K562 (cell line): ENCODE results near the gene TMX4. TPM values are rescaled to one million over a fixed set of nuclear protein-coding genes. Genes with fewer than 3 reads are reported as not detected.

ENCODE experiments used
- CBFA2T3 ChIP-seq: fragments of 450-650 bp; IDR thresholded peaks from 2 replicates; pipeline ENCODE4 v1.6.1; 2017
- CEBPG ChIP-seq, 3 experiments: fragments of 200-800 bp in 1 of 3; sonication (Bioruptor generic) in 1 of 3; sonication (generic) in 1 of 3; formaldehyde crosslinking in 1 of 3; IDR thresholded peaks in 2 of 3; conservative IDR thresholded peaks in 1 of 3; 2 replicates each; pipeline versions ENCODE4 v1.6.1 to v1.8.0; 2016 to 2022; ENCODE audit warnings: missing compliant biosample characterization in 2 of 3, missing genetic modification characterization in 2 of 3, mild to moderate bottlenecking in 1 of 3, missing genetic modification reagents in 1 of 3
- ESRRA ChIP-seq: fragments of 450-650 bp; IDR thresholded peaks from 2 replicates; pipeline ENCODE4 v1.6.1; 2014; ENCODE audit warnings: low read depth, mild to moderate bottlenecking, moderate library complexity, borderline replicate concordance
- FOSL1 ChIP-seq: fragments of 200-800 bp; sonication (Bioruptor generic); conservative IDR thresholded peaks from 2 replicates; pipeline ENCODE4 v1.6.1; 2016; ENCODE audit warnings: missing genetic modification characterization, missing compliant biosample characterization
- FOXK2 ChIP-seq, 2 experiments: fragments of 450-650 bp; IDR thresholded peaks in 1 of 2; conservative IDR thresholded peaks in 1 of 2; 2 replicates each; pipeline ENCODE4 v1.6.1; 2016; ENCODE audit warnings: low read depth in 2 of 2, mild to moderate bottlenecking in 1 of 2
- HNRNPLL ChIP-seq: fragments of 200-400 bp; formaldehyde crosslinking; IDR thresholded peaks from 2 replicates; pipeline ENCODE4 v1.6.1; 2017; ENCODE audit warnings: low read length, low read depth, mild to moderate bottlenecking; ENCODE audit not compliant: poor library complexity, severe bottlenecking
- MTA2 ChIP-seq: fragments of 450-650 bp; IDR thresholded peaks from 2 replicates; pipeline ENCODE4 v1.6.1; 2016; ENCODE audit warnings: low read depth
- POLR2G ChIP-seq: fragments of 200-400 bp; formaldehyde crosslinking; IDR thresholded peaks from 2 replicates; pipeline ENCODE4 v1.6.1; 2017; ENCODE audit warnings: low read depth, mild to moderate bottlenecking, antibody characterized with exemption, low read length, moderate library complexity
- RBM22 ChIP-seq: fragments of 200-400 bp; formaldehyde crosslinking; IDR thresholded peaks from 2 replicates; pipeline ENCODE4 v1.6.1; 2018; ENCODE audit warnings: low read length, low read depth; ENCODE audit not compliant: poor library complexity, severe bottlenecking
- TBP ChIP-seq: optimal IDR thresholded peaks from 2 replicates; pipeline ENCODE3; 2011; ENCODE audit warnings: low read depth, low read length, improper control_type of control experiment
- TOE1 ChIP-seq, 2 experiments: fragments of 450-650 bp in 1 of 2; sonication (generic) in 1 of 2; formaldehyde crosslinking in 1 of 2; IDR thresholded peaks; 2 replicates each; pipeline versions ENCODE4 v1.7.1 to v1.8.0; 2016 to 2022; ENCODE audit warnings: borderline replicate concordance in 2 of 2, mild to moderate bottlenecking in 2 of 2, antibody characterized with exemption in 1 of 2, inconsistent platforms in 1 of 2, low read depth in 1 of 2, missing genetic modification reagents in 1 of 2, moderate library complexity in 1 of 2
- VEZF1 ChIP-seq: fragments of 200-800 bp; sonication (Bioruptor generic); IDR thresholded peaks from 2 replicates; pipeline ENCODE4 v1.6.1; 2017; ENCODE audit warnings: missing genetic modification characterization, missing compliant biosample characterization
- ZNF408 ChIP-seq: fragments of 250-450 bp; sonication (Bioruptor Pico); IDR thresholded peaks from 2 replicates; pipeline ENCODE4 v1.4.0; 2020; ENCODE audit warnings: low read depth, mild to moderate bottlenecking, moderate library complexity
- ZNF780A ChIP-seq: fragments of 250-450 bp; sonication (Bioruptor Pico); IDR thresholded peaks from 2 replicates; pipeline ENCODE4 v1.5.0; 2021; ENCODE audit warnings: mild to moderate bottlenecking
- polyA plus RNA-seq, 8 experiments: library from polyadenylated mRNA; depleted of rRNA in 4 of 8; stranded (reverse) in 5 of 8; unstranded in 3 of 8; fragments of >200 nt; fragmentation: Nextera tagmentation in 2 of 8; fragmentation: Illumina TruSeq in 1 of 8; extraction: Ambion mirVana in 2 of 8; extraction: Trizol in 1 of 8; gene quantifications; 2 replicates each; pipeline versions ENCODE4 v1.2.1 to v1.2.3, GENCODE V29; 2011 to 2014; ENCODE audit warnings: inconsistent platforms in 1 of 8, missing spikeins in 1 of 8
- total RNA-seq, 7 experiments: library from RNA; depleted of rRNA in 6 of 7; stranded (reverse); fragments of >200 nt in 6 of 7; fragmentation: Illumina TruSeq in 2 of 7; extraction: Trizol in 2 of 7; gene quantifications; 2 replicates each; pipeline versions ENCODE4 v1.2.1 to v1.2.3, GENCODE V29; 2011 to 2021; ENCODE audit warnings: low replicate concordance in 1 of 7
- TF ChIP-seq, protein P1 (sequence below): sonication (generic); formaldehyde crosslinking; IDR thresholded peaks from 2 replicates; pipeline ENCODE4 v1.8.0; 2023; ENCODE audit warnings: mild to moderate bottlenecking, missing genetic modification reagents
- TF ChIP-seq, protein P2 (sequence below): fragments of 450-650 bp; IDR thresholded peaks from 2 replicates; pipeline ENCODE4 v1.6.1; 2014; ENCODE audit warnings: low read depth, mild to moderate bottlenecking, moderate library complexity, borderline replicate concordance
- TF ChIP-seq, protein P3 (sequence below): sonication (generic); formaldehyde crosslinking; IDR thresholded peaks from 2 replicates; pipeline ENCODE4 v1.8.0; 2022; ENCODE audit warnings: missing genetic modification reagents, mild to moderate bottlenecking, moderate library complexity, borderline replicate concordance

TMX4 gene
- total and polyA plus RNA-seq, 9 of the 15 experiments (the other 6 are each of a cell fraction or from before 2014, with no cell fraction given): 4.4 to 19.3 (median 10.8) TPM

GRCh38 chr20:8019246-8019997 lies at the start of gene TMX4 (continued):
- peak; percentile 45; the same call in 1 of the 2 replicates for TF ChIP-seq CEBPG (CRISPR knock-in tag; IDR thresholded peaks at IDR 0.05)
- peak; percentile 22 to 80; a peak in 2 of 4 replicates for TF ChIP-seq CEBPG (tag; conservative IDR thresholded peaks at IDR 0.05 in 1 of 2, IDR thresholded peaks at IDR 0.05 in 1 of 2)
- TF ChIP-seq, protein P1, sequence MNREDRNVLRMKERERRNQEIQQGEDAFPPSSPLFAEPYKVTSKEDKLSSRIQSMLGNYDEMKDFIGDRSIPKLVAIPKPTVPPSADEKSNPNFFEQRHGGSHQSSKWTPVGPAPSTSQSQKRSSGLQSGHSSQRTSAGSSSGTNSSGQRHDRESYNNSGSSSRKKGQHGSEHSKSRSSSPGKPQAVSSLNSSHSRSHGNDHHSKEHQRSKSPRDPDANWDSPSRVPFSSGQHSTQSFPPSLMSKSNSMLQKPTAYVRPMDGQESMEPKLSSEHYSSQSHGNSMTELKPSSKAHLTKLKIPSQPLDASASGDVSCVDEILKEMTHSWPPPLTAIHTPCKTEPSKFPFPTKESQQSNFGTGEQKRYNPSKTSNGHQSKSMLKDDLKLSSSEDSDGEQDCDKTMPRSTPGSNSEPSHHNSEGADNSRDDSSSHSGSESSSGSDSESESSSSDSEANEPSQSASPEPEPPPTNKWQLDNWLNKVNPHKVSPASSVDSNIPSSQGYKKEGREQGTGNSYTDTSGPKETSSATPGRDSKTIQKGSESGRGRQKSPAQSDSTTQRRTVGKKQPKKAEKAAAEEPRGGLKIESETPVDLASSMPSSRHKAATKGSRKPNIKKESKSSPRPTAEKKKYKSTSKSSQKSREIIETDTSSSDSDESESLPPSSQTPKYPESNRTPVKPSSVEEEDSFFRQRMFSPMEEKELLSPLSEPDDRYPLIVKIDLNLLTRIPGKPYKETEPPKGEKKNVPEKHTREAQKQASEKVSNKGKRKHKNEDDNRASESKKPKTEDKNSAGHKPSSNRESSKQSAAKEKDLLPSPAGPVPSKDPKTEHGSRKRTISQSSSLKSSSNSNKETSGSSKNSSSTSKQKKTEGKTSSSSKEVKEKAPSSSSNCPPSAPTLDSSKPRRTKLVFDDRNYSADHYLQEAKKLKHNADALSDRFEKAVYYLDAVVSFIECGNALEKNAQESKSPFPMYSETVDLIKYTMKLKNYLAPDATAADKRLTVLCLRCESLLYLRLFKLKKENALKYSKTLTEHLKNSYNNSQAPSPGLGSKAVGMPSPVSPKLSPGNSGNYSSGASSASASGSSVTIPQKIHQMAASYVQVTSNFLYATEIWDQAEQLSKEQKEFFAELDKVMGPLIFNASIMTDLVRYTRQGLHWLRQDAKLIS: peak; percentile 68; the same call in 1 of the 2 replicates
- no peak for TF ChIP-seq CBFA2T3
- TF ChIP-seq VEZF1: peak; percentile 21; the same call in 1 of the 2 replicates
- TF ChIP-seq ZNF408 (CRISPR knock-in tag): no peak
- TF ChIP-seq, protein P2, sequence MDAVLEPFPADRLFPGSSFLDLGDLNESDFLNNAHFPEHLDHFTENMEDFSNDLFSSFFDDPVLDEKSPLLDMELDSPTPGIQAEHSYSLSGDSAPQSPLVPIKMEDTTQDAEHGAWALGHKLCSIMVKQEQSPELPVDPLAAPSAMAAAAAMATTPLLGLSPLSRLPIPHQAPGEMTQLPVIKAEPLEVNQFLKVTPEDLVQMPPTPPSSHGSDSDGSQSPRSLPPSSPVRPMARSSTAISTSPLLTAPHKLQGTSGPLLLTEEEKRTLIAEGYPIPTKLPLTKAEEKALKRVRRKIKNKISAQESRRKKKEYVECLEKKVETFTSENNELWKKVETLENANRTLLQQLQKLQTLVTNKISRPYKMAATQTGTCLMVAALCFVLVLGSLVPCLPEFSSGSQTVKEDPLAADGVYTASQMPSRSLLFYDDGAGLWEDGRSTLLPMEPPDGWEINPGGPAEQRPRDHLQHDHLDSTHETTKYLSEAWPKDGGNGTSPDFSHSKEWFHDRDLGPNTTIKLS: 0 out of 2 replicates have a peak, but pooled peaks have one; percentile 34
- TF ChIP-seq POLR2G: peak; percentile 98
- peak; percentile 92 for TF ChIP-seq RBM22
- peak; percentile 31 for TF ChIP-seq HNRNPLL
- TF ChIP-seq TBP: peak; percentile 91
- peak; percentile 37; the same call in 1 of the 2 replicates for TF ChIP-seq ESRRA
- TF ChIP-seq MTA2: no peak
- TF ChIP-seq, protein P3, sequence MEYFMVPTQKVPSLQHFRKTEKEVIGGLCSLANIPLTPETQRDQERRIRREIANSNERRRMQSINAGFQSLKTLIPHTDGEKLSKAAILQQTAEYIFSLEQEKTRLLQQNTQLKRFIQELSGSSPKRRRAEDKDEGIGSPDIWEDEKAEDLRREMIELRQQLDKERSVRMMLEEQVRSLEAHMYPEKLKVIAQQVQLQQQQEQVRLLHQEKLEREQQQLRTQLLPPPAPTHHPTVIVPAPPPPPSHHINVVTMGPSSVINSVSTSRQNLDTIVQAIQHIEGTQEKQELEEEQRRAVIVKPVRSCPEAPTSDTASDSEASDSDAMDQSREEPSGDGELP (CRISPR knock-in tag): peak; percentile 73; the same call in 1 of the 2 replicates
- no peak for TF ChIP-seq ZNF780A (CRISPR knock-in tag)
- peak in 1 of 2 experiments; percentile 27; a peak in 1 of 4 replicates for TF ChIP-seq FOXK2 (conservative IDR thresholded peaks at IDR 0.05 in 1 of 2, IDR thresholded peaks at IDR 0.05 in 1 of 2; ENCODE audit: low read depth in 2 of 2)
- TF ChIP-seq FOSL1 (tag): no peak
- no peak; the same call in 1 of the 2 replicates for TF ChIP-seq TOE1 (IDR thresholded peaks at IDR 0.05; ENCODE audit: borderline replicate concordance)
- no peak for TF ChIP-seq TOE1 (CRISPR knock-in tag; IDR thresholded peaks at IDR 0.05; ENCODE audit: borderline replicate concordance, low read depth)
